ENCODE results near the gene PCDHA5. TPM values are rescaled to one million over a fixed set of nuclear protein-coding genes. Genes with fewer than 3 reads are reported as not detected.

The PCDHA5 gene
- total and polyA plus RNA-seq, 2 experiments from 2014 or later, result 0.53 to 1.5 TPM

GRCh38 chr5:140868721-140869554 is 47.5 kb downstream of the PCDHA5 start, which contains the start of gene PCDHA11:
Gene PCDHA11, plus strand, starts transcription at chr5:140868957. Its CDS starts 147 bp downstream, at chr5:140869104.
- no peaks in the 10 kb centered on the region for H3K36me3 ChIP-seq
- no peaks in the 10 kb centered on the region for H3K4me1 ChIP-seq (ENCODE audit: low read depth)
- H3K27ac ChIP-seq, result no peak within 1 kb of the TSS
- TF ChIP-seq, protein P1, sequence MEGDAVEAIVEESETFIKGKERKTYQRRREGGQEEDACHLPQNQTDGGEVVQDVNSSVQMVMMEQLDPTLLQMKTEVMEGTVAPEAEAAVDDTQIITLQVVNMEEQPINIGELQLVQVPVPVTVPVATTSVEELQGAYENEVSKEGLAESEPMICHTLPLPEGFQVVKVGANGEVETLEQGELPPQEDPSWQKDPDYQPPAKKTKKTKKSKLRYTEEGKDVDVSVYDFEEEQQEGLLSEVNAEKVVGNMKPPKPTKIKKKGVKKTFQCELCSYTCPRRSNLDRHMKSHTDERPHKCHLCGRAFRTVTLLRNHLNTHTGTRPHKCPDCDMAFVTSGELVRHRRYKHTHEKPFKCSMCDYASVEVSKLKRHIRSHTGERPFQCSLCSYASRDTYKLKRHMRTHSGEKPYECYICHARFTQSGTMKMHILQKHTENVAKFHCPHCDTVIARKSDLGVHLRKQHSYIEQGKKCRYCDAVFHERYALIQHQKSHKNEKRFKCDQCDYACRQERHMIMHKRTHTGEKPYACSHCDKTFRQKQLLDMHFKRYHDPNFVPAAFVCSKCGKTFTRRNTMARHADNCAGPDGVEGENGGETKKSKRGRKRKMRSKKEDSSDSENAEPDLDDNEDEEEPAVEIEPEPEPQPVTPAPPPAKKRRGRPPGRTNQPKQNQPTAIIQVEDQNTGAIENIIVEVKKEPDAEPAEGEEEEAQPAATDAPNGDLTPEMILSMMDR (IDR thresholded peaks at IDR 0.05; ENCODE audit: low read depth, low read length), result no peak
- DNase-seq (ENCODE audit: low read depth in 1 of 2, low spot score in 1 of 2), result peak; percentile 7 to 66
- no peaks in the 10 kb centered on the region for H3K9me3 ChIP-seq (ENCODE audit: low read depth)
- H3K27me3 ChIP-seq, result no peaks in the 10 kb centered on the region
- H3K4me3 ChIP-seq, result peak within 1 kb of the TSS; percentile 48

DNA sequence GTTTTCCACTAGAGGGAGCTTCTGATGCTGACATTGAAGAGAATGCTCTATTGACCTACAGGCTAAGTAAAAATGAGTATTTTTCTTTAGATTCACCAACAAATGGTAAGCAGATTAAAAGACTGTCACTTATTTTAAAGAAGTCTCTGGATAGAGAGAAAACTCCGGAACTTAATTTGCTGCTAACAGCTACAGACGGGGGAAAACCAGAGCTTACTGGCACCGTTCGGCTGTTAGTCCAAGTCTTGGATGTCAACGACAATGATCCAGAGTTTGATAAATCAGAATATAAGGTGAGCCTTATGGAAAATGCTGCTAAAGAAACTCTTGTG is 48.1 kb downstream of the PCDHA5 start:
- H3K4me1 ChIP-seq (ENCODE audit: low read depth), result no peaks in the 10 kb centered on the region
- peak overlapping the region; percentile 48 for H3K4me3 ChIP-seq
- no peaks in the 10 kb centered on the region for H3K36me3 ChIP-seq
- no peaks in the 10 kb centered on the region for H3K27me3 ChIP-seq
- H3K9me3 ChIP-seq (ENCODE audit: low read depth), result no peaks in the 10 kb centered on the region
- TF ChIP-seq, protein P1 (IDR thresholded peaks at IDR 0.05; ENCODE audit: low read depth, low read length), result no peak
- H3K27ac ChIP-seq, result no peak overlapping the region
- DNase-seq (ENCODE audit: low read depth in 1 of 2, low spot score in 1 of 2), result no peak

DNA sequence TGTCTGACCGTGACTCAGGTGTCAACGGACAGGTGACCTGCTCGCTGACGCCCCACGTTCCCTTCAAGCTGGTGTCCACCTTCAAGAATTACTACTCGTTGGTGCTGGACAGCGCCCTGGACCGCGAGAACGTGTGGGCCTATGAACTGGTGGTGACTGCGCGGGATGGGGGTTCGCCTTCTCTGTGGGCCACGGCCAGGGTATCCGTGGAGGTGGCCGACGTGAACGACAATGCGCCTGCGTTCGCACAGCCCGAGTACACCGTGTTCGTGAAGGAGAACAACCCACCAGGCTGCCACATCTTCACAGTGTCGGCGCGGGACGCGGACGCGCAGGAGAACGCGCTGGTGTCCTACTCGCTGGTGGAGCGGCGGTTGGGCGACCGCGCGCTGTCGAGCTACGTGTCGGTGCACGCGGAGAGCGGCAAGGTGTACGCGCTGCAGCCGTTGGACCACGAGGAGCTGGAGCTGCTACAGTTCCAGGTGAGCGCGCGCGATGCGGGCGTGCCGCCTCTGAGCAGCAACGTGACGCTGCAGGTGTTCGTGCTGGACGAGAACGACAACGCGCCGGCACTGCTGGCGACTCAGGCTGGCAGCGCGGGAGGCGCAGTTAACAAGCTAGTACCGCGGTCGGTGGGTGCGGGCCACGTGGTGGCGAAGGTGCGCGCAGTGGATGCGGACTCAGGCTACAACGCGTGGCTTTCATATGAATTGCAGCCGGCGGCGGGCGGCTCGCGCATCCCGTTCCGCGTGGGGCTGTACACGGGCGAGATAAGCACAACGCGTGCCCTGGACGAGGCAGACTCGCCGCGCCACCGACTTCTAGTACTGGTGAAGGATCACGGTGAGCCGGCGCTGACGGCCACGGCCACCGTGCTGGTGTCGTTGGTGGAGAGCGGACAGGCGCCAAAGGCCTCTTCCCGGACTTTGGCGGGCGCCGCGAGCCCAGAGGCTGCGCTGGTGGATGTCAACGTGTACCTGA is 49.1 kb downstream of the PCDHA5 start:
- Histone ChIP-seq H3K4me3 (no peak overlapping the region), H3K4me1 (ENCODE audit: low read depth) (no peaks in the 10 kb centered on the region), H3K9me3 (ENCODE audit: low read depth) (no peaks in the 10 kb centered on the region), H3K27me3 (no peaks in the 10 kb centered on the region), H3K36me3 (no peaks in the 10 kb centered on the region), H3K27ac (no peak overlapping the region)
- TF ChIP-seq, protein P1 (IDR thresholded peaks at IDR 0.05; ENCODE audit: low read depth, low read length), result no peak
- DNase-seq (ENCODE audit: low read depth in 1 of 2, low spot score in 1 of 2), result no peak

Other genes with a start within 250 kb of the PCDHA5 start
- gene CD14, start 188.4 kb upstream of the PCDHA5 start, total RNA-seq, result 1.4 TPM in 1 of 2 replicates, not detected in the other
- gene CD14, start 188.4 kb upstream of the PCDHA5 start, polyA plus RNA-seq, result 0.10 TPM in 1 of 2 replicates, not detected in the other
- 77.1 and 234 TPM in 2 replicates for gene TMCO6, start 182.2 kb upstream of the PCDHA5 start, total RNA-seq
- 14.2 and 17.2 TPM in 2 replicates for gene TMCO6, start 182.2 kb upstream of the PCDHA5 start, polyA plus RNA-seq
- gene NDUFA2, start 174.0 kb upstream of the PCDHA5 start, total RNA-seq, result 65.5 and 113 TPM in 2 replicates
- gene NDUFA2, start 174.0 kb upstream of the PCDHA5 start, polyA plus RNA-seq, result 243 and 273 TPM in 2 replicates
- gene IK, start 173.8 kb upstream of the PCDHA5 start, total RNA-seq, result 80.4 and 104 TPM in 2 replicates
- 119 and 125 TPM in 2 replicates for gene IK, start 173.8 kb upstream of the PCDHA5 start, polyA plus RNA-seq
- 17.2 and 23.8 TPM in 2 replicates for gene WDR55, start 156.7 kb upstream of the PCDHA5 start, total RNA-seq
- 17.7 and 21.1 TPM in 2 replicates for gene WDR55, start 156.7 kb upstream of the PCDHA5 start, polyA plus RNA-seq
- gene DND1, start 148.0 kb upstream of the PCDHA5 start, total RNA-seq, result 1.0 and 2.1 TPM in 2 replicates
- gene DND1, start 148.0 kb upstream of the PCDHA5 start, polyA plus RNA-seq, result 0.86 and 0.94 TPM in 2 replicates
- gene HARS1, start 130.2 kb upstream of the PCDHA5 start, total RNA-seq, result 43.0 and 50.1 TPM in 2 replicates
- gene HARS1, start 130.2 kb upstream of the PCDHA5 start, polyA plus RNA-seq, result 72.9 and 94.1 TPM in 2 replicates
- 27.8 and 30.9 TPM in 2 replicates for gene HARS2, start 130.2 kb upstream of the PCDHA5 start, total RNA-seq
- gene HARS2, start 130.2 kb upstream of the PCDHA5 start, polyA plus RNA-seq, result 33.6 and 39.9 TPM in 2 replicates
- gene ZMAT2, start 121.2 kb upstream of the PCDHA5 start, total RNA-seq, result 30.2 and 47.0 TPM in 2 replicates
- 42.1 and 49.0 TPM in 2 replicates for gene ZMAT2, start 121.2 kb upstream of the PCDHA5 start, polyA plus RNA-seq
- gene PCDHA1, start 35.5 kb upstream of the PCDHA5 start, total RNA-seq, result 0.25 TPM in 1 of 2 replicates, not detected in the other
- gene PCDHA1, start 35.5 kb upstream of the PCDHA5 start, polyA plus RNA-seq, result 0.29 and 0.69 TPM in 2 replicates
- 4.5 and 5.1 TPM in 2 replicates for gene PCDHA2, start 26.8 kb upstream of the PCDHA5 start, total RNA-seq
- 2.7 and 5.3 TPM in 2 replicates for gene PCDHA2, start 26.8 kb upstream of the PCDHA5 start, polyA plus RNA-seq
- 1.1 and 2.3 TPM in 2 replicates for gene PCDHA3, start 20.6 kb upstream of the PCDHA5 start, total RNA-seq
- gene PCDHA3, start 20.6 kb upstream of the PCDHA5 start, polyA plus RNA-seq, result 1.8 and 2.9 TPM in 2 replicates
- gene PCDHA4, start 14.5 kb upstream of the PCDHA5 start, total RNA-seq, result 14.2 and 14.3 TPM in 2 replicates
- gene PCDHA4, start 14.5 kb upstream of the PCDHA5 start, polyA plus RNA-seq, result 6.1 and 9.1 TPM in 2 replicates
- 2.6 and 16.9 TPM in 2 replicates for gene PCDHA6, start 6.3 kb downstream of the PCDHA5 start, total RNA-seq
- 1.3 and 7.7 TPM in 2 replicates for gene PCDHA6, start 6.3 kb downstream of the PCDHA5 start, polyA plus RNA-seq
- 1.2 and 2.7 TPM in 2 replicates for gene PCDHA7, start 12.7 kb downstream of the PCDHA5 start, total RNA-seq
- 0.37 TPM in 1 of 2 replicates, not detected in the other for gene PCDHA7, start 12.7 kb downstream of the PCDHA5 start, polyA plus RNA-seq
- 1.1 and 1.8 TPM in 2 replicates for gene PCDHA8, start 19.6 kb downstream of the PCDHA5 start, total RNA-seq
- gene PCDHA8, start 19.6 kb downstream of the PCDHA5 start, polyA plus RNA-seq, result 0.44 and 1.2 TPM in 2 replicates
- gene PCDHA9, start 26.8 kb downstream of the PCDHA5 start, total RNA-seq, result 1.6 and 2.2 TPM in 2 replicates
- 0.70 and 0.72 TPM in 2 replicates for gene PCDHA9, start 26.8 kb downstream of the PCDHA5 start, polyA plus RNA-seq
- 11.3 and 14.4 TPM in 2 replicates for gene PCDHA10, start 34.3 kb downstream of the PCDHA5 start, total RNA-seq
- gene PCDHA10, start 34.3 kb downstream of the PCDHA5 start, polyA plus RNA-seq, result 10.2 and 12.3 TPM in 2 replicates
- gene PCDHA11, start 47.3 kb downstream of the PCDHA5 start, total RNA-seq, result 9.9 and 10.8 TPM in 2 replicates
- 6.1 and 7.5 TPM in 2 replicates for gene PCDHA11, start 47.3 kb downstream of the PCDHA5 start, polyA plus RNA-seq
- gene PCDHA12, start 53.7 kb downstream of the PCDHA5 start, total RNA-seq, result 9.5 and 10.5 TPM in 2 replicates
- 0.71 and 1.7 TPM in 2 replicates for gene PCDHA12, start 53.7 kb downstream of the PCDHA5 start, polyA plus RNA-seq
- 2.1 and 2.3 TPM in 2 replicates for gene PCDHA13, start 60.5 kb downstream of the PCDHA5 start, total RNA-seq
- 0.27 and 0.34 TPM in 2 replicates for gene PCDHA13, start 60.5 kb downstream of the PCDHA5 start, polyA plus RNA-seq
- 16.7 and 20.8 TPM in 2 replicates for gene PCDHAC1, start 104.7 kb downstream of the PCDHA5 start, total RNA-seq
- 3.4 and 5.1 TPM in 2 replicates for gene PCDHAC1, start 104.7 kb downstream of the PCDHA5 start, polyA plus RNA-seq
- 42.2 and 47.8 TPM in 2 replicates for gene PCDHAC2, start 144.9 kb downstream of the PCDHA5 start, total RNA-seq
- gene PCDHAC2, start 144.9 kb downstream of the PCDHA5 start, polyA plus RNA-seq, result 18.5 and 18.9 TPM in 2 replicates
- gene PCDHB1, start 229.8 kb downstream of the PCDHA5 start, total RNA-seq, result 0.03 and 0.07 TPM in 2 replicates
- not detected in 2 replicates for gene PCDHB1, start 229.8 kb downstream of the PCDHA5 start, polyA plus RNA-seq

Measured in cardiac muscle cell (in vitro differentiated cells and primary cell).